ENCODE results near the gene SATB2. TPM values are rescaled to one million over a fixed set of nuclear protein-coding genes. Genes with fewer than 3 reads are reported as not detected.

SATB2 gene
- total RNA-seq, 1 donor from 2014 or later: 0.67 TPM

GRCh38 chr2:199460101-199460671, 2.4 kb upstream of the SATB2 start:
- TF ChIP-seq, protein P1, sequence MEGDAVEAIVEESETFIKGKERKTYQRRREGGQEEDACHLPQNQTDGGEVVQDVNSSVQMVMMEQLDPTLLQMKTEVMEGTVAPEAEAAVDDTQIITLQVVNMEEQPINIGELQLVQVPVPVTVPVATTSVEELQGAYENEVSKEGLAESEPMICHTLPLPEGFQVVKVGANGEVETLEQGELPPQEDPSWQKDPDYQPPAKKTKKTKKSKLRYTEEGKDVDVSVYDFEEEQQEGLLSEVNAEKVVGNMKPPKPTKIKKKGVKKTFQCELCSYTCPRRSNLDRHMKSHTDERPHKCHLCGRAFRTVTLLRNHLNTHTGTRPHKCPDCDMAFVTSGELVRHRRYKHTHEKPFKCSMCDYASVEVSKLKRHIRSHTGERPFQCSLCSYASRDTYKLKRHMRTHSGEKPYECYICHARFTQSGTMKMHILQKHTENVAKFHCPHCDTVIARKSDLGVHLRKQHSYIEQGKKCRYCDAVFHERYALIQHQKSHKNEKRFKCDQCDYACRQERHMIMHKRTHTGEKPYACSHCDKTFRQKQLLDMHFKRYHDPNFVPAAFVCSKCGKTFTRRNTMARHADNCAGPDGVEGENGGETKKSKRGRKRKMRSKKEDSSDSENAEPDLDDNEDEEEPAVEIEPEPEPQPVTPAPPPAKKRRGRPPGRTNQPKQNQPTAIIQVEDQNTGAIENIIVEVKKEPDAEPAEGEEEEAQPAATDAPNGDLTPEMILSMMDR (IDR thresholded peaks at IDR 0.05): no peak
- ATAC-seq (ENCODE audit: low read depth) (no peak), DNase-seq (no peak)
- Mint-ChIP-seq H3K36me3 (ENCODE audit: low read depth) (peaks cover 4% of the 10 kb centered on the region), H3K27ac (peak overlapping the region; percentile 30), H3K9me3 (peaks cover 4% of the 10 kb centered on the region), H3K4me1 (peaks cover 35% of the 10 kb centered on the region), H3K27me3 (peaks cover 44% of the 10 kb centered on the region), H3K4me3 (peak overlapping the region; percentile 93)
- intact Hi-C loops (cut with micrococcal nuclease): loop anchor here (10.0 kb wide), 1 partner anchor 395 kb away; the partner anchor contains the start of gene FTCDNL1
- CTCF ChIA-PET: no interaction called here
- POLR2A ChIA-PET: no interaction called here

DNA sequence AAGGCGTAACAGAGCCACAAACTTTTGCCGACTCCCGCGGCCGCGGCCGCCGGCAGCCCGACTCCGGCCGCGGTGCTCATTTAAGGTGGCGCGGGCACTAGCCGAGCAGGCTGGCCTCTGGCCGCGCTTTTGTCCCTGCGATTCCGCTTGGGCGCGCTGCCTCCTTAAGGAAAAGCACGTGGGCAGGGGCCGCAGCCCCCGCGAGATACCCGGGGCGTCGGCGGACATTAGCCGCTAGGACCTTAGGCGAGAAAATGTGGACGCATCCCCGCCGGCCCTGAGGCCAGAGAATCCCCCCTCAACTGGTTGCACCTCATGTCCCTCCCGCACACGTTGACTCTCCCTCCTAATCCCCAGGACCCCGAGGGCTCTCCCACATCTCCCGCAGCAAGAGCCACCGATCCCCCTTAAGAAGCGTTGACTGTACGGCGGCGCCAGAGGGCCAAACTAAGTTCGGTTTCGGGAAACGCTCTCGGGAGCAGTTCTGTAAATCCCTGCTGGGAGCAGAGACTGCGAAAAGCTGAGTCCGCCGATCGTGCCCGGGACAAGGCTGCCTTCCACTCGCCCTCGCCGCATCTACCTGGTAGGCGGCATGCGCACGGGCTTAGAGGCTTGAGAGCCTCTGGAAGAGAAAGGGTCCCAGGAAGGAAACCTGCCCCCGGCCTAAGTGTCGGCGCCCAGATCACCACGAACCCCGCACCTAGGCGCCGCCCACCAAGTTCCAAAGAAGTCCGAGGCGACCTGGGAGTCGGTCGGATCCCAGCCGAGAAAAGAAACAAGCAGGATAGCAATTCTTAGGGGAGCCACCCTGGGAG, 1.8 kb upstream of the SATB2 start:
- Mint-ChIP-seq H3K36me3 (ENCODE audit: low read depth) (peaks cover 2% of the 10 kb centered on the region), H3K4me3 (peak overlapping the region; percentile 93), H3K27ac (peak overlapping the region; percentile 73), H3K27me3 (peaks cover 41% of the 10 kb centered on the region), H3K4me1 (peaks cover 33% of the 10 kb centered on the region), H3K9me3 (peaks cover 4% of the 10 kb centered on the region)
- DNase-seq (peak; percentile 66), ATAC-seq (ENCODE audit: low read depth) (peak; percentile 51)
- CTCF ChIA-PET: no interaction called here
- POLR2A ChIA-PET: interaction anchor here (1.3 kb wide), 1 partner anchor 10 kb away, joined by 3 read pairs; no protein-coding TSS in a partner anchor
- intact Hi-C loops (cut with micrococcal nuclease): loop anchor here (10.0 kb wide), 1 partner anchor 395 kb away; the partner anchor contains the start of gene FTCDNL1
- TF ChIP-seq, protein P1 (IDR thresholded peaks at IDR 0.05): no peak

- peak; percentile 36 for ATAC-seq (ENCODE audit: low read depth)
- TF ChIP-seq, protein P1 (IDR thresholded peaks at IDR 0.05): no peak
- intact Hi-C loops (cut with micrococcal nuclease): no loop called here
- Mint-ChIP-seq H3K4me1 (peaks cover 33% of the 10 kb centered on the region), H3K9me3 (peaks cover 4% of the 10 kb centered on the region), H3K27me3 (peaks cover 46% of the 10 kb centered on the region), H3K27ac (no peak overlapping the region), H3K4me3 (peak overlapping the region; percentile 93), H3K36me3 (ENCODE audit: low read depth) (peaks cover 2% of the 10 kb centered on the region)
- ChIA-PET CTCF (no interaction called here), POLR2A (interaction anchor here (0.6 to 1.3 kb wide), 2 partner anchors 11 to 27 kb away, joined by 3 to 5 read pairs; no protein-coding TSS in a partner anchor)
- DNase-seq: no peak
These were observed 1.1 kb upstream of the SATB2 start for GRCh38 chr2:199458806-199459285.

GRCh38 chr2:199458009-199458805, 468 bp upstream of the SATB2 start:
- H3K9me3 Mint-ChIP-seq: peaks cover 4% of the 10 kb centered on the region
- peaks cover 30% of the 10 kb centered on the region for H3K4me1 Mint-ChIP-seq
- H3K27me3 Mint-ChIP-seq: peaks cover 42% of the 10 kb centered on the region
- TF ChIP-seq, protein P1 (IDR thresholded peaks at IDR 0.05): no peak
- CTCF ChIA-PET: no interaction called here
- H3K4me3 Mint-ChIP-seq: peak overlapping the region; percentile 93
- H3K36me3 Mint-ChIP-seq (ENCODE audit: low read depth): peaks cover 2% of the 10 kb centered on the region
- POLR2A ChIA-PET: interaction anchor here (0.6 to 1.3 kb wide), 2 partner anchors 12 to 27 kb away, joined by 3 to 5 read pairs; no protein-coding TSS in a partner anchor
- no peak overlapping the region for H3K27ac Mint-ChIP-seq
- ATAC-seq (ENCODE audit: low read depth): peak; percentile 33
- intact Hi-C loops (cut with micrococcal nuclease): no loop called here
- DNase-seq: no peak
